Thoracic aorta (tissue), 2 donors: ENCODE measurements around the gene C13orf42. TPM values are rescaled to one million over a fixed set of nuclear protein-coding genes. Genes with fewer than 3 reads are reported as not detected.

ENCODE experiments used
- ATAC-seq: fragments of 150-250 bp; one replicate; pipeline ENCODE4 v1.8.0; 2017; ENCODE audit warnings: low read depth; ENCODE audit not compliant: insufficient number of reproducible peaks, low FRiP score
- DNase-seq: peaks from one replicate; pipeline ENCODE4 v3.0.0-alpha.2; 2020; ENCODE audit warnings: low spot score
- H3K27ac ChIP-seq, 2 donors: fragments of 200-600 bp; sonication (generic); 1 replicate in 1 of 2; 2 replicates in 1 of 2; pipeline ENCODE4 v1.5.1; 2016; ENCODE audit warnings: mild to moderate bottlenecking in 2 of 2, moderate library complexity in 2 of 2
- H3K27me3 ChIP-seq: fragments of 200-600 bp; sonication (generic); replicated peaks from 2 replicates; pipeline ENCODE4 v1.6.0; 2016; ENCODE audit warnings: mild to moderate bottlenecking; ENCODE audit not compliant: insufficient read depth
- H3K36me3 ChIP-seq: fragments of 200-600 bp; sonication (generic); one replicate; pipeline ENCODE4 v1.5.1; 2016
- H3K4me1 ChIP-seq, 2 donors: fragments of 200-600 bp; sonication (generic); 1 replicate in 1 of 2; 2 replicates in 1 of 2; pipeline versions ENCODE4 v1.5.1 to v1.6.0; 2016; ENCODE audit warnings: low read depth in 2 of 2, mild to moderate bottlenecking in 1 of 2; ENCODE audit not compliant: control insufficient read depth in 1 of 2
- H3K4me3 ChIP-seq: fragments of 200-600 bp; sonication (generic); 2 replicates; pipeline ENCODE4 v1.5.1; 2016; ENCODE audit warnings: mild to moderate bottlenecking
- H3K9me3 ChIP-seq: fragments of 200-600 bp; sonication (generic); 2 replicates; pipeline ENCODE4 v1.5.1; 2016
- CTCF ChIP-seq: fragments of 200-600 bp; sonication (generic); IDR thresholded peaks from one replicate; pipeline ENCODE4 v1.5.1; 2019; ENCODE audit warnings: antibody characterized with exemption
- total RNA-seq, 2 donors: library from RNA; depleted of rRNA; stranded (reverse); fragments of >200 nt; gene quantifications; one replicate each; pipeline versions ENCODE4 v1.1.0 to v1.2.3, GENCODE V29; 2016

C13orf42 gene
- total RNA-seq, 2 donors from 2014 or later = not detected

- DNase-seq (no peak), ATAC-seq (no peak)
- Histone ChIP-seq H3K27me3 (no peaks in the 10 kb centered on the region), H3K36me3 (no peaks in the 10 kb centered on the region), H3K4me3 (no peak overlapping the region), H3K27ac (no peak overlapping the region), H3K9me3 (no peaks in the 10 kb centered on the region), H3K4me1 (no peaks in the 10 kb centered on the region)
- no peak for TF ChIP-seq CTCF
Measured at GRCh38 chr13:51041126-51041525, 69.9 kb downstream of the C13orf42 start.

- no peak for ATAC-seq
- H3K9me3 ChIP-seq = no peaks in the 10 kb centered on the region
- H3K27ac ChIP-seq = no peak overlapping the region
- H3K4me1 ChIP-seq = no peaks in the 10 kb centered on the region
- no peak overlapping the region for H3K4me3 ChIP-seq
- H3K27me3 ChIP-seq = no peaks in the 10 kb centered on the region
- no peak for TF ChIP-seq CTCF
- no peaks in the 10 kb centered on the region for H3K36me3 ChIP-seq
- no peak for DNase-seq
Measured at GRCh38 chr13:51040431-51040830, 70.6 kb downstream of the C13orf42 start.

- no peak for TF ChIP-seq CTCF
- Histone ChIP-seq H3K9me3 (no peaks in the 10 kb centered on the region), H3K36me3 (no peaks in the 10 kb centered on the region), H3K27ac (no peak overlapping the region), H3K4me3 (no peak overlapping the region), H3K27me3 (no peaks in the 10 kb centered on the region), H3K4me1 (no peaks in the 10 kb centered on the region)
- DNase-seq (no peak), ATAC-seq (no peak)
Measured at GRCh38 chr13:51036418-51036817, 74.7 kb downstream of the C13orf42 start.

GRCh38 chr13:51035978-51036377 lies 75.1 kb downstream of the C13orf42 start:
- no peaks in the 10 kb centered on the region for H3K27me3 ChIP-seq
- ATAC-seq (no peak), DNase-seq (no peak)
- H3K4me3 ChIP-seq = no peak overlapping the region
- H3K36me3 ChIP-seq = no peaks in the 10 kb centered on the region
- H3K27ac ChIP-seq = no peak overlapping the region
- no peaks in the 10 kb centered on the region for H3K9me3 ChIP-seq
- no peaks in the 10 kb centered on the region for H3K4me1 ChIP-seq
- no peak for TF ChIP-seq CTCF

GRCh38 chr13:51035469-51035868 lies 75.6 kb downstream of the C13orf42 start:
- Histone ChIP-seq H3K4me3 (no peak overlapping the region), H3K27me3 (no peaks in the 10 kb centered on the region), H3K4me1 (no peaks in the 10 kb centered on the region), H3K36me3 (no peaks in the 10 kb centered on the region), H3K9me3 (no peaks in the 10 kb centered on the region), H3K27ac (no peak overlapping the region)
- TF ChIP-seq CTCF = no peak
- DNase-seq (no peak), ATAC-seq (no peak)
